ENCODE data around the gene PDE4B. TPM values are rescaled to one million over a fixed set of nuclear protein-coding genes. Genes with fewer than 3 reads are reported as not detected.
"Not testable (repeated sequence)": the region's sequence is repeated elsewhere in the genome, so short reads cannot be mapped to it uniquely, and the experiment has no call there.

Gene PDE4B
- total and polyA plus RNA-seq, 2 of the 13 experiments (the other 11 are each of a cell fraction or from before 2014, with no cell fraction given) = not detected

GRCh38 chr1:66124670-66125069, 332.0 kb downstream of the PDE4B start:
- in situ Hi-C loops (cut with HindIII; ENCODE audit: extremely low pct_ligation_motif_present, low pct_unique_long_range_greater_than_20kb) = no loop called here
- no peak overlapping the region for H3K4me3 ChIP-seq (replicated peaks in 1 of 3; ENCODE audit: insufficient read depth in 1 of 3, low read depth in 2 of 3, low read length in 3 of 3)
- H4K20me1 ChIP-seq (ENCODE audit: insufficient read depth, low read length) = no peaks in the 10 kb centered on the region
- H3K9me3 ChIP-seq (ENCODE audit: low read length) = no peaks in the 10 kb centered on the region
- H3K4me1 ChIP-seq (ENCODE audit: insufficient read depth, low read length) = no peaks in the 10 kb centered on the region
- H2AFZ ChIP-seq (ENCODE audit: low read length) = no peak overlapping the region
- no peaks in the 10 kb centered on the region for H3K36me3 ChIP-seq (replicated peaks in 1 of 2; ENCODE audit: control insufficient read depth in 1 of 2, insufficient read depth in 2 of 2, low read length in 2 of 2)
- ATAC-seq (no peak), DNase-seq (ENCODE audit: low spot score) (no peak), FAIRE-seq (no peak)
- ChIA-PET CTCF (ENCODE audit: low intra/inter-chr PET ratio, low total read pairs) (no interaction called here), POLR2A (no interaction called here)
- no TSS peak for BruUV-seq (replicated peaks)
- H3K9ac ChIP-seq (ENCODE audit: insufficient read depth, low read depth, low read length) = no peak overlapping the region
- no peak overlapping the region for H3K27ac ChIP-seq (ENCODE audit: extremely low read length, insufficient read depth, low read length)
- intact Hi-C loops (cut with micrococcal nuclease; ENCODE audit: unreplicated experiment) = no loop called here
- TF ChIP-seq ZNF703 (CRISPR knock-in tag; IDR thresholded peaks at IDR 0.05; ENCODE audit: borderline replicate concordance) (no peak), ZNF232 (CRISPR knock-in tag; IDR thresholded peaks at IDR 0.05; ENCODE audit: borderline replicate concordance) (no peak), RELA (CRISPR knock-in tag; IDR thresholded peaks at IDR 0.05) (no peak), ZFP1 (CRISPR knock-in tag; IDR thresholded peaks at IDR 0.05) (no peak), ZNF17 (CRISPR knock-in tag; IDR thresholded peaks at IDR 0.05) (no peak), ZNF530 (CRISPR knock-in tag; IDR thresholded peaks at IDR 0.05; ENCODE audit: low read depth) (no peak), SMARCE1 (IDR thresholded peaks at IDR 0.05; ENCODE audit: borderline replicate concordance) (no peak), SAFB2 (CRISPR knock-in tag; IDR thresholded peaks at IDR 0.05; ENCODE audit: borderline replicate concordance, low read depth) (no peak)
- WGBS (ENCODE audit: low lambda C conversion rate) = 26% methylated on average over 4 of the region's 5 CpGs
- H3K79me2 ChIP-seq (ENCODE audit: insufficient read depth, low read length) = no peaks in the 10 kb centered on the region
- no peaks in the 10 kb centered on the region for H3K27me3 ChIP-seq (ENCODE audit: control insufficient read depth in 1 of 2, insufficient read depth in 2 of 2, low read length in 2 of 2)
- H3K4me2 ChIP-seq (ENCODE audit: low read depth, low read length) = no peak overlapping the region

DNA sequence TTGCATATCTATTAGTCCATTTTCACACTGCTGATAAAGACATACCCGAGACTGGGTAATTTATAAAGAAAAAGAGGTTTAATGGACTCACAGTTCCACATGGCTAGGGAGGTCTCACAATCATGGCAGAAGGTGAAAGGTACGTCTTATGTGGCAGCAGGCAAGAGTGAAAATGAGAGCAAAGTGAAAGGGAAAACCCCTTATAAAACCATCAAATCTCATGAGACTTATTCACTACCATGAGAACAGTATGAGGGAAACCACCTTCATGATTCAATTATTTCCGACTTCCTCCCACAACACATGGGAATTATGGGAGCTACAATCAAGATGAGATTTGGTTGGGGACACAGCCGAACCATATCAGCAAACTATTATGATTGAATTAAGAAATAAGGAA, 335.9 kb downstream of the PDE4B start:
- DNase-seq (ENCODE audit: low spot score); CTCF ChIA-PET (ENCODE audit: low intra/inter-chr PET ratio, low total read pairs); H2AFZ ChIP-seq (ENCODE audit: low read length); H3K36me3 ChIP-seq (replicated peaks in 1 of 2; ENCODE audit: control insufficient read depth in 1 of 2, insufficient read depth in 2 of 2, low read length in 2 of 2); in situ Hi-C loops (cut with HindIII; ENCODE audit: extremely low pct_ligation_motif_present, low pct_unique_long_range_greater_than_20kb); POLR2A ChIA-PET; H3K9ac ChIP-seq (ENCODE audit: insufficient read depth, low read depth, low read length); FAIRE-seq; H3K4me2 ChIP-seq (ENCODE audit: low read depth, low read length); H3K4me1 ChIP-seq (ENCODE audit: insufficient read depth, low read length); BruUV-seq (replicated peaks); H3K27me3 ChIP-seq (ENCODE audit: control insufficient read depth in 1 of 2, insufficient read depth in 2 of 2, low read length in 2 of 2); H3K27ac ChIP-seq (ENCODE audit: extremely low read length, insufficient read depth, low read length); H3K79me2 ChIP-seq (ENCODE audit: insufficient read depth, low read length); intact Hi-C loops (cut with micrococcal nuclease; ENCODE audit: unreplicated experiment); H3K4me3 ChIP-seq (replicated peaks in 1 of 3; ENCODE audit: insufficient read depth in 1 of 3, low read depth in 2 of 3, low read length in 3 of 3); H4K20me1 ChIP-seq (ENCODE audit: insufficient read depth, low read length); ATAC-seq: not testable (repeated sequence)
- peaks cover 17% of the 10 kb centered on the region for H3K9me3 ChIP-seq (ENCODE audit: low read length)
- WGBS (ENCODE audit: low lambda C conversion rate) = 2% methylated on average over 4 of the region's 4 CpGs

Measured in HepG2 (cell line).